Transverse colon (tissue), 4 donors: ENCODE measurements around the gene SVIL. TPM values are rescaled to one million over a fixed set of nuclear protein-coding genes. Genes with fewer than 3 reads are reported as not detected.
A peak's percentile ranks its signal among the peaks of the same experiment; 100 is the strongest.

Source experiments
- DNase-seq: peaks from one replicate; pipeline ENCODE4 v3.0.0-alpha.2; 2019
- H3K27ac ChIP-seq, 4 donors: fragments of 200-600 bp; sonication (generic); 2 replicates each; pipeline ENCODE4 v1.5.1; 2016 to 2018; ENCODE audit warnings: inconsistent platforms in 4 of 4
- H3K27me3 ChIP-seq: fragments of 200-600 bp; sonication (generic); 2 replicates; pipeline ENCODE4 v1.5.1; 2017; ENCODE audit warnings: inconsistent platforms
- H3K36me3 ChIP-seq, 4 donors: fragments of 200-600 bp; sonication (generic); 2 replicates each; pipeline ENCODE4 v1.5.1; 2017 to 2019; ENCODE audit warnings: inconsistent platforms in 4 of 4
- H3K4me1 ChIP-seq, 4 donors: fragments of 200-600 bp; sonication (generic); 2 replicates each; pipeline ENCODE4 v1.5.1; 2017 to 2020; ENCODE audit warnings: inconsistent platforms in 4 of 4
- H3K4me3 ChIP-seq, 4 donors: fragments of 200-600 bp; sonication (generic); 1 replicate in 1 of 4; 2 replicates in 3 of 4; pipeline versions ENCODE4 v1.5.1 to v1.6.1; 2017 to 2019; ENCODE audit warnings: inconsistent platforms in 4 of 4
- H3K9me3 ChIP-seq, 2 donors: fragments of 200-600 bp; sonication (generic); 2 replicates each; pipeline ENCODE4 v1.5.1; 2017 to 2019; ENCODE audit warnings: inconsistent platforms in 2 of 2
- CTCF ChIP-seq, 5 experiments: fragments of 200-600 bp in 3 of 5; fragments of 450-650 bp in 2 of 5; sonication (generic) in 3 of 5; IDR thresholded peaks; 1 replicate in 2 of 5; 2 replicates in 3 of 5; pipeline ENCODE4 v1.5.1; 2016 to 2017; ENCODE audit warnings: antibody characterized with exemption in 5 of 5, inconsistent platforms in 3 of 5, mild to moderate bottlenecking in 2 of 5, moderate library complexity in 1 of 5
- EP300 ChIP-seq: sonication (generic); formaldehyde crosslinking; IDR thresholded peaks from one replicate; pipeline ENCODE4 v1.6.1; 2017; ENCODE audit warnings: antibody characterized with exemption, low read depth
- POLR2A ChIP-seq: fragments of 450-650 bp; IDR thresholded peaks from one replicate; pipeline ENCODE4 v1.6.1; 2016; ENCODE audit warnings: antibody characterized with exemption, mild to moderate bottlenecking, moderate library complexity
- POLR2AphosphoS5 ChIP-seq, 3 donors: sonication (generic); formaldehyde crosslinking; IDR thresholded peaks; one replicate each; pipeline ENCODE4 v1.6.1; 2016; ENCODE audit warnings: antibody characterized with exemption in 3 of 3
- WGBS, 2 donors: methylation state at CpG; one replicate each; pipeline ENCODE4 v1.1.5; 2018; ENCODE audit warnings: low coverage in 1 of 2; 5-methylcytosine and 5-hydroxymethylcytosine counted together
- in situ Hi-C, 4 donors: fragments of 200-750 bp; cut with MboI; loops; one replicate each; pipeline versions ENCODE4 v1.15.0 to v1.15.1; 2017; ENCODE audit warnings: low sequenced_read_pairs in 3 of 4, low pct_ligation_motif_present in 1 of 4, low pct_unique_long_range_greater_than_20kb in 1 of 4
- intact Hi-C: fragments of 100-400 bp; cut with DNase I; formaldehyde crosslinking; loops from one replicate; pipeline ENCODE4 v1.15.1; 2023; ENCODE audit warnings: low total_unique reads
- total RNA-seq, 4 donors: library from RNA; depleted of rRNA; stranded (reverse); fragments of >200 nt; gene quantifications; one replicate each; pipeline ENCODE4 v1.1.0, GENCODE V29; 2016

Gene SVIL
- total RNA-seq, 4 donors from 2014 or later: 146 to 192 (median 156) TPM

- 26 to 27% methylated on average over 8 to 11 of the region's 11 CpGs for WGBS, 2 donors
- TF ChIP-seq POLR2AphosphoS5 (IDR thresholded peaks at IDR 0.05) (peak in 1 of 3 donors; percentile 13), POLR2A (no peak), EP300 (no peak), CTCF (IDR thresholded peaks at IDR 0.05) (peak; percentile 55 to 76 (median 66))
- intact Hi-C loops (no loop called here), in situ Hi-C loops (no loop called here)
- Histone ChIP-seq H3K9me3 (no peaks in the 10 kb centered on the region), H3K27ac (peak overlapping the region; percentile 77 to 84 (median 80)), H3K27me3 (no peaks in the 10 kb centered on the region), H3K4me1 (peaks cover 19 to 53% (median 39%) of the 10 kb centered on the region in 4 donors), H3K36me3 (peaks cover 0 to 10% (median 2%) of the 10 kb centered on the region in 4 donors), H3K4me3 (peak overlapping the region in 1 of 4 donors; percentile 1)
- DNase-seq: peak; percentile 79
Observed at GRCh38 chr10:29535012-29535777, 99.6 kb downstream of the SVIL start.

GRCh38 chr10:29534590-29534989, 100.2 kb downstream of the SVIL start:
- in situ Hi-C loops (no loop called here), intact Hi-C loops (no loop called here)
- TF ChIP-seq EP300 (no peak), POLR2A (no peak), CTCF (IDR thresholded peaks at IDR 0.05) (no peak), POLR2AphosphoS5 (IDR thresholded peaks at IDR 0.05) (no peak)
- Histone ChIP-seq H3K27ac (peak overlapping the region; percentile 77 to 84 (median 80)), H3K27me3 (no peaks in the 10 kb centered on the region), H3K4me1 (peaks cover 19 to 53% (median 39%) of the 10 kb centered on the region in 4 donors), H3K9me3 (no peaks in the 10 kb centered on the region), H3K36me3 (peaks cover 0 to 16% (median 3%) of the 10 kb centered on the region in 4 donors), H3K4me3 (no peak overlapping the region)
- DNase-seq: no peak
- WGBS, 2 donors: 43 to 47% methylated on average over 2 of the region's 2 CpGs

GRCh38 chr10:29533696-29534285, 101.0 kb downstream of the SVIL start:
- intact Hi-C loops: no loop called here
- H3K9me3 ChIP-seq: no peaks in the 10 kb centered on the region
- no peak for TF ChIP-seq POLR2A
- TF ChIP-seq CTCF (IDR thresholded peaks at IDR 0.05): peak in 1 of 5 experiments; percentile 14
- TF ChIP-seq POLR2AphosphoS5 (IDR thresholded peaks at IDR 0.05): no peak
- TF ChIP-seq EP300: no peak
- H3K4me3 ChIP-seq: no peak overlapping the region
- peaks cover 0 to 19% (median 6%) of the 10 kb centered on the region in 4 donors for H3K36me3 ChIP-seq
- no peak for DNase-seq
- H3K27me3 ChIP-seq: no peaks in the 10 kb centered on the region
- H3K4me1 ChIP-seq: peaks cover 19 to 50% (median 39%) of the 10 kb centered on the region in 4 donors
- in situ Hi-C loops: no loop called here
- peak overlapping the region in 3 of 4 donors; percentile 80 to 84 (median 80) for H3K27ac ChIP-seq
- 52 to 60% methylated on average over 7 of the region's 7 CpGs for WGBS, 2 donors

GRCh38 chr10:29533046-29533445, 101.7 kb downstream of the SVIL start:
- H3K27ac ChIP-seq: peak overlapping the region in 1 of 4 donors; percentile 8
- TF ChIP-seq CTCF (IDR thresholded peaks at IDR 0.05): no peak
- TF ChIP-seq POLR2AphosphoS5 (IDR thresholded peaks at IDR 0.05): no peak
- TF ChIP-seq EP300: no peak
- TF ChIP-seq POLR2A: no peak
- no peak for DNase-seq
- peaks cover 0 to 19% (median 6%) of the 10 kb centered on the region in 4 donors for H3K36me3 ChIP-seq
- no peak overlapping the region for H3K4me3 ChIP-seq
- peaks cover 19 to 47% (median 35%) of the 10 kb centered on the region in 4 donors for H3K4me1 ChIP-seq
- no peaks in the 10 kb centered on the region for H3K9me3 ChIP-seq
- intact Hi-C loops (no loop called here), in situ Hi-C loops (no loop called here)
- no peaks in the 10 kb centered on the region for H3K27me3 ChIP-seq
- 88 to 98% methylated on average over 4 to 14 of the region's 14 CpGs for WGBS, 2 donors
